ENCODE results near the gene FBN3. TPM values are rescaled to one million over a fixed set of nuclear protein-coding genes. Genes with fewer than 3 reads are reported as not detected.

FBN3 gene
- total RNA-seq, 1 donor from 2014 or later, result 0.04 TPM

DNA sequence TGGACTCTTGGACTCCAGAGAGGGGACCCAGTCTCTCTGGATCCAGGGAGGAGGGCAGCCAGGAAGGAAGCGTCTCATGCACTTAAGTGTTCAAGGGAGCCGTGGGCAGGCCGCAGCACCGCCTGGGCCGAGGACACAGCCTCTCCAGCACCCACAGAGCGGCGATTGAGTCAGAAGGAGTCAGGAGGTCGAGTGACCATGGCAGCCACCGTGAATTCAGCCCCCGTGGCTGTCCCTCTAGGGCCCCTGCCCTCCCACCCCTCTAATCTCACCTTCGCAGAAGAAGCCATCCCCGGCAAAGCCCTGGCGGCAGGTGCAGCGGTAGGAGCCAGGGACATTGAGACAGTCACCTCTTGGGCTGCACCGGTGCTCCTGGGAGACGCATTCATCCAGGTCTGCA is 38.0 kb downstream of the FBN3 start:
- no peaks in the 10 kb centered on the region for H3K36me3 ChIP-seq (ENCODE audit: control insufficient read depth, insufficient read depth, low read length)
- no peak overlapping the region for H3K4me3 ChIP-seq (ENCODE audit: low read depth, low read length)
- no peaks in the 10 kb centered on the region for H3K27me3 ChIP-seq (ENCODE audit: control insufficient read depth, insufficient read depth, low read length)
- TF ChIP-seq, protein P1, sequence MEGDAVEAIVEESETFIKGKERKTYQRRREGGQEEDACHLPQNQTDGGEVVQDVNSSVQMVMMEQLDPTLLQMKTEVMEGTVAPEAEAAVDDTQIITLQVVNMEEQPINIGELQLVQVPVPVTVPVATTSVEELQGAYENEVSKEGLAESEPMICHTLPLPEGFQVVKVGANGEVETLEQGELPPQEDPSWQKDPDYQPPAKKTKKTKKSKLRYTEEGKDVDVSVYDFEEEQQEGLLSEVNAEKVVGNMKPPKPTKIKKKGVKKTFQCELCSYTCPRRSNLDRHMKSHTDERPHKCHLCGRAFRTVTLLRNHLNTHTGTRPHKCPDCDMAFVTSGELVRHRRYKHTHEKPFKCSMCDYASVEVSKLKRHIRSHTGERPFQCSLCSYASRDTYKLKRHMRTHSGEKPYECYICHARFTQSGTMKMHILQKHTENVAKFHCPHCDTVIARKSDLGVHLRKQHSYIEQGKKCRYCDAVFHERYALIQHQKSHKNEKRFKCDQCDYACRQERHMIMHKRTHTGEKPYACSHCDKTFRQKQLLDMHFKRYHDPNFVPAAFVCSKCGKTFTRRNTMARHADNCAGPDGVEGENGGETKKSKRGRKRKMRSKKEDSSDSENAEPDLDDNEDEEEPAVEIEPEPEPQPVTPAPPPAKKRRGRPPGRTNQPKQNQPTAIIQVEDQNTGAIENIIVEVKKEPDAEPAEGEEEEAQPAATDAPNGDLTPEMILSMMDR (IDR thresholded peaks at IDR 0.05; ENCODE audit: insufficient read depth, low read length, poor library complexity, severe bottlenecking), result no peak
- no peak for DNase-seq (ENCODE audit: low read depth)

DNA sequence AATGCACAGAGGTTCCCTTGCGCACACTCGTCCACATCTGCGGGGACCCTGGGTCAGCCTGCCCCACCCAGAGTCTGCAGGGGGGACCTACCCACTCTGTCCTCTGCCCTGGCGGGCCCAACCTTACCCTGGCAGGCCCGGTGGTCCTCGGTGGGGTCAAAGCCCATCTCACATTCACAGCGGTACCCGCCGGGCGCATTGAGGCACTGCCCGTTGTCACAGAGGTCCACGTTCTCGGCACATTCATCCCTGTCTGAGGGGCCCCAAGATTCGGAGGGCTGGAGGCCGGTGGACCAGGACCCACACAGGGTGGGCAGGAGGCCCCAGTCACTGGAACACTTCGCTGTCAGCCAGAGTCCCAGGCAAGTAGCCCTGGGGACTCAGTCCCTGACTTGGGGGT is 38.5 kb downstream of the FBN3 start:
- Histone ChIP-seq H3K36me3 (ENCODE audit: control insufficient read depth, insufficient read depth, low read length) (no peaks in the 10 kb centered on the region), H3K27me3 (ENCODE audit: control insufficient read depth, insufficient read depth, low read length) (no peaks in the 10 kb centered on the region), H3K4me3 (ENCODE audit: low read depth, low read length) (no peak overlapping the region)
- TF ChIP-seq, protein P1 (IDR thresholded peaks at IDR 0.05; ENCODE audit: insufficient read depth, low read length, poor library complexity, severe bottlenecking), result no peak
- no peak for DNase-seq (ENCODE audit: low read depth)

DNA sequence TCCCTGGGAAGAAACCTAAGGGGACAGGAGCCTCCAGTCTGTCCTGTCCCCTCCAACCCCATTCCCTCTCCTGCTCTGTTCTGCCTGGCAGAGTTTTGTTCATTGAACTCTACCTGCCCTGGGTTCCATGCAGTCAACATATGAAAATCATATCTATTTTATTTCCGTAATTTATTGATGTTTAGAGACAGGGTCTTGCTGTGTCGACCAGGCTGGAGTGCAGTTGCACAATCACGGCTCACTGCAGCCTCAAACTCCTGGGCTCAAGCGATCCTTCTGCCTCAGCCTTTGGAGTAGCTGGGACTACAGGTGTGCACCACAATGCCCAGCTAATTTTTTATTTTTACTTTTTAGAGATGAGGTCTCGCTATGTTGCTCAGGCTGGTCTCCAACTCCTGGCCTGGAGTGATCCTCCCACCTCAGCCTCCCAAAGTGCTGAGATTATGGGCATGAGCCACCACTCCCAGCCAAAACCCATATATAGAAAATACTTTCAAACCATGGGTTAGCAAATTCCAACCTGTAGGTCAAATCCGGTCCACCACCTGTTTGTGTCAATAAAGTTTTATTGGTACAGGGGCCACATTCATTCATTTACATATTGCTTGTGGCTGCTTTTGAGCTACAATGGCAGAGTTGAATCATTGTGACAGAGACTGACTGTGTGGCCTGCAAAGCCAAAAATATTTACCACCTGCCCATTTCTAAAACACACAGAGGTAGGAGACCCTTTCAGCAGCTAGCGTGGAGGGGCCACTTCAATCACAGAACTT is 39.3 kb downstream of the FBN3 start:
- no peak overlapping the region for H3K4me3 ChIP-seq (ENCODE audit: low read depth, low read length)
- H3K36me3 ChIP-seq (ENCODE audit: control insufficient read depth, insufficient read depth, low read length), result no peaks in the 10 kb centered on the region
- TF ChIP-seq, protein P1 (IDR thresholded peaks at IDR 0.05; ENCODE audit: insufficient read depth, low read length, poor library complexity, severe bottlenecking), result no peak
- DNase-seq (ENCODE audit: low read depth), result no peak
- no peaks in the 10 kb centered on the region for H3K27me3 ChIP-seq (ENCODE audit: control insufficient read depth, insufficient read depth, low read length)

DNA sequence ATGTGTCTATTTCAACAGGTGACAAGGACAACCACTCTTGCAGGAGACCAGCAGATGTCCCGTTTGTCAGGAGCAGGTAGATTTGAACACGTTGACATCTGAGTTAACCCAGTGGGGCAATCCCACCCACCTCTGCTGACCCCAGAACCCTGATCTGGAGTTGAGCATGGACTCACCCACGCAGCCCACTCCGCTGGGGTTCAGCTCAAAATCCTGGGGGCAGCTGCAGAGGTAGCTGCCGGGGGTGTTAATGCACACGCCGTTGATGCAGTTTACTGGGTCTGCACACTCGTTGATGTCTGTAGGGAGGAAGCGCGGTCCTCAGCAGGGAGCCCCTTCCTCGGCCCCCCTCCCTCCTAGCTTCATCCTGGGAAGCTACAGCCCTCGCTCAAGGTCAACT is 39.9 kb downstream of the FBN3 start:
- Histone ChIP-seq H3K4me3 (ENCODE audit: low read depth, low read length) (no peak overlapping the region), H3K36me3 (ENCODE audit: control insufficient read depth, insufficient read depth, low read length) (no peaks in the 10 kb centered on the region), H3K27me3 (ENCODE audit: control insufficient read depth, insufficient read depth, low read length) (no peaks in the 10 kb centered on the region)
- no peak for DNase-seq (ENCODE audit: low read depth)
- TF ChIP-seq, protein P1 (IDR thresholded peaks at IDR 0.05; ENCODE audit: insufficient read depth, low read length, poor library complexity, severe bottlenecking), result no peak

DNA sequence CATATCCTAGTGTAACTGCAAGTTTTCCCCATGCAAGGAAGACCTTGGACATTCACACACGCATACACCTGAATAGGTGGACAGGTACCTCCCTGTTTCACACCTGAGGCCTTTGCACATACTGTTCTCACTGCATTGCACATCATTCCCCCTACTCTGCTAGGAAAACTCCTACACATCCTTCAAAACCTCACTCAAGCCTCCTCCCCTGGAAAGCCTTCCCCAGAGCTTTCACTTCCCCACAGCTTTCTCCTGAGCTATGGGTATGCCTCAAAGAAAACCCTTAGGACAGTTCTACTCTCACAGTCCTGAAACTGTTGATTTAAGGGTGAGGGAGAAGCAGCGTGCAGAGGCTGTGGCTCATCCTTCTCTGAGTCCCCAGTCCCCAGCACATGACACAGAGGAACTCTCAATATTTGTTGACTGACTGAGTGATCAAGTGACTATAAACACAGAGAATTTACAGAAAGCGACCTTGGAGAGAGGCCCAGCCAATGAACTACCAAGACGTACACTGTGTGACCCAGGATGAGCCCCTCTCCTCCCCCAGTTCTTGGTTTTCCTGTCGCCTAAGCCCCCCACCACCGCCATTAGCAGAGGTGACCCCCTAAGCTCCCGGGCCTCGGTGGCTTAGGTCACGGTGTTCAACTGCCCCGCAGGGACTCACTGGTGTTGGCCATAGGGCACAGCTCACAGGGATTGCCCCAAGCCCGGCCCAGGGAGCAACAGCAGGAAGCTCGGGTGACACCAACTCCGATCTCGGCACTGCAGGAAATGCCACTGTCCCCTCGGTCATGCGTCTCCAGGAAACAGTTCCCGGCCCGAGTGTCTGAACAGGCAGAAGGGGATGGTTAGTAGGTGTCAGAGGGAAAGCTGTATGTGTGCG is 40.6 kb downstream of the FBN3 start:
- TF ChIP-seq, protein P1 (IDR thresholded peaks at IDR 0.05; ENCODE audit: insufficient read depth, low read length, poor library complexity, severe bottlenecking), result no peak
- no peak for DNase-seq (ENCODE audit: low read depth)
- Histone ChIP-seq H3K27me3 (ENCODE audit: control insufficient read depth, insufficient read depth, low read length) (no peaks in the 10 kb centered on the region), H3K4me3 (ENCODE audit: low read depth, low read length) (no peak overlapping the region), H3K36me3 (ENCODE audit: control insufficient read depth, insufficient read depth, low read length) (no peaks in the 10 kb centered on the region)

Measured in kidney epithelial cell (primary cell).